CD4-positive, alpha-beta T cell (primary cell): ENCODE data around the gene ARMC7. TPM values are rescaled to one million over a fixed set of nuclear protein-coding genes. Genes with fewer than 3 reads are reported as not detected.
"Not testable (repeated sequence)": the region's sequence is repeated elsewhere in the genome, so short reads cannot be mapped to it uniquely, and the experiment has no call there.

Experiments
- ATAC-seq: fragments of 200-7000 bp; cut with Tn5 transposase; one replicate; pipeline ENCODE4 v1.10.0; 2022; ENCODE audit warnings: mild to moderate bottlenecking; ENCODE audit not compliant: poor library complexity
- CTCF ChIA-PET: fragments of 350-600 bp; sonication (Branson Sonifier 250); formaldehyde crosslinking; loops from one replicate; lab custom pipeline; 2021; ENCODE audit warnings: antibody characterized with exemption, inconsistent platforms; lab: Charles Lee
- POLR2A ChIA-PET: fragments of 350-600 bp; sonication (Branson Sonifier 250); formaldehyde crosslinking; loops from one replicate; lab custom pipeline; 2021; ENCODE audit warnings: antibody characterized with exemption, inconsistent platforms; lab: Charles Lee
- DNase-seq, 14 experiments: peaks; one replicate each; pipeline ENCODE4 v3.0.0-alpha.2; 2013 to 2020; ENCODE audit warnings: mixed read lengths in 2 of 14
- H3K27ac ChIP-seq, 2 donors: one replicate each; pipeline versions ENCODE4 v1.5.1 to v1.7.0; 2013; ENCODE audit warnings: low read length in 2 of 2, low read depth in 1 of 2, mild to moderate bottlenecking in 1 of 2
- H3K27me3 ChIP-seq, 2 experiments: 1 replicate in 1 of 2; 2 replicates in 1 of 2; pipeline versions ENCODE4 v1.6.1 to v1.7.0; 2013; ENCODE audit warnings: low read length in 2 of 2, control low read depth in 1 of 2, mild to moderate bottlenecking in 1 of 2, moderate library complexity in 1 of 2; ENCODE audit not compliant: insufficient read depth in 2 of 2, control insufficient read depth in 1 of 2
- H3K36me3 ChIP-seq: one replicate; pipeline ENCODE4 v1.6.1; 2013; ENCODE audit warnings: low read length, control low read depth; ENCODE audit not compliant: insufficient read depth
- H3K4me1 ChIP-seq: one replicate; pipeline ENCODE4 v1.6.1; 2013; ENCODE audit warnings: low read length, control low read depth; ENCODE audit not compliant: insufficient read depth
- H3K4me3 ChIP-seq: one replicate; pipeline ENCODE4 v1.5.1; 2013; ENCODE audit warnings: mild to moderate bottlenecking, low read length, moderate library complexity
- H3K9me3 ChIP-seq, 2 experiments: 1 replicate in 1 of 2; 2 replicates in 1 of 2; pipeline versions ENCODE4 v1.6.1 to v1.7.0; 2013; ENCODE audit warnings: low read length in 2 of 2, mild to moderate bottlenecking in 2 of 2, control low read depth in 1 of 2, moderate library complexity in 1 of 2; ENCODE audit not compliant: control insufficient read depth in 1 of 2, insufficient read depth in 1 of 2
- H3K27ac Mint-ChIP-seq: one replicate; pipeline ENCODE4 v1.8.0; 2020; ENCODE audit warnings: mixed read lengths
- H3K27me3 Mint-ChIP-seq: one replicate; pipeline ENCODE4 v1.8.0; 2021; ENCODE audit warnings: mixed read lengths
- H3K36me3 Mint-ChIP-seq: one replicate; pipeline ENCODE4 v1.8.0; 2021; ENCODE audit warnings: low read depth, mixed read lengths
- H3K4me1 Mint-ChIP-seq: one replicate; pipeline ENCODE4 v1.8.0; 2021; ENCODE audit warnings: low read depth, mixed read lengths
- H3K4me3 Mint-ChIP-seq: one replicate; pipeline ENCODE4 v1.8.0; 2020; ENCODE audit warnings: mild to moderate bottlenecking, mixed read lengths
- H3K9me3 Mint-ChIP-seq: one replicate; pipeline ENCODE4 v1.8.0; 2020; ENCODE audit warnings: mixed read lengths
- intact Hi-C, 2 experiments: fragments of 100-400 bp; cut with DNase I in 1 of 2; cut with micrococcal nuclease in 1 of 2; formaldehyde crosslinking; loops; one replicate each; pipeline versions ENCODE4 v1.15.1 to v1.9.0; 2023 to 2025; cut with DNase I, micrococcal nuclease
- total RNA-seq, 174 experiments: library from RNA in 2 of 174; stranded (reverse) in 2 of 174; gene quantifications; one replicate each; pipeline ENCODE4 v1.2.3 and lab custom pipeline; 2021 to 2026
- TF ChIP-seq, protein P1 (sequence below): fragments of 200-600 bp; IDR thresholded peaks from one replicate; pipeline ENCODE4 v1.8.0; 2022; ENCODE audit warnings: antibody characterized with exemption, mild to moderate bottlenecking

Gene ARMC7
- total RNA-seq, 2 experiments from 2014 or later = 4.1 to 4.8 TPM

DNA sequence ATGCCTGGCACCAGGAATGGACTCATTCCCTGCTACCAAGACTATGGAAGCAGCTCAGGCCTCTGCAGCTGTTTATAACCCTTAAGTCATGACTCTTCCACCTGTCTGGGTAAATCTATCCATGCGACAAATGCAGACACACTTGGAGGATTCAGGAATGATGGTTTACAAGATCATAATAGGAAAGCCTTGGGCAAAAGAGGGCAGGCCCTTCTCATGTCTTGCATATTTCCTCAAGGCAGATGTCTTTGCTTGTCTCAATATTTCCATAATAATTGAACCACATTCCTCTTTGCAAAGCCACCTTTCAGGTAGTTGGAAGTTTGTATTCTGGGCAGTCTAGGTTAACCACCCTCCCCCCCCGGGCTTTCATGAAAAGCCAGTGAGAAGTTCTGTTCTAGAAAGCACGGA is 45.4 kb downstream of the ARMC7 start:
- no peak for DNase-seq
- Mint-ChIP-seq H3K27me3 (no peaks in the 10 kb centered on the region), H3K36me3 (peaks cover 23% of the 10 kb centered on the region), H3K27ac (peak overlapping the region; percentile 79), H3K4me1 (peaks cover 27% of the 10 kb centered on the region), H3K4me3 (peak overlapping the region; percentile 85), H3K9me3 (no peaks in the 10 kb centered on the region)
- intact Hi-C loops = no loop called here
- no peak for ATAC-seq
- Histone ChIP-seq H3K4me3 (no peak overlapping the region), H3K27ac (peak overlapping the region; percentile 6 to 45), H3K27me3 (no peaks in the 10 kb centered on the region), H3K4me1 (peaks cover 32% of the 10 kb centered on the region), H3K9me3 (no peaks in the 10 kb centered on the region), H3K36me3 (no peaks in the 10 kb centered on the region)
- CTCF ChIA-PET = interaction anchor here (1.4 to 2.3 kb wide), 4 partner anchors 16 to 47 kb away, joined by 3 to 12 read pairs (median 8); partner anchors contain the start of gene NT5C
- TF ChIP-seq, protein P1, sequence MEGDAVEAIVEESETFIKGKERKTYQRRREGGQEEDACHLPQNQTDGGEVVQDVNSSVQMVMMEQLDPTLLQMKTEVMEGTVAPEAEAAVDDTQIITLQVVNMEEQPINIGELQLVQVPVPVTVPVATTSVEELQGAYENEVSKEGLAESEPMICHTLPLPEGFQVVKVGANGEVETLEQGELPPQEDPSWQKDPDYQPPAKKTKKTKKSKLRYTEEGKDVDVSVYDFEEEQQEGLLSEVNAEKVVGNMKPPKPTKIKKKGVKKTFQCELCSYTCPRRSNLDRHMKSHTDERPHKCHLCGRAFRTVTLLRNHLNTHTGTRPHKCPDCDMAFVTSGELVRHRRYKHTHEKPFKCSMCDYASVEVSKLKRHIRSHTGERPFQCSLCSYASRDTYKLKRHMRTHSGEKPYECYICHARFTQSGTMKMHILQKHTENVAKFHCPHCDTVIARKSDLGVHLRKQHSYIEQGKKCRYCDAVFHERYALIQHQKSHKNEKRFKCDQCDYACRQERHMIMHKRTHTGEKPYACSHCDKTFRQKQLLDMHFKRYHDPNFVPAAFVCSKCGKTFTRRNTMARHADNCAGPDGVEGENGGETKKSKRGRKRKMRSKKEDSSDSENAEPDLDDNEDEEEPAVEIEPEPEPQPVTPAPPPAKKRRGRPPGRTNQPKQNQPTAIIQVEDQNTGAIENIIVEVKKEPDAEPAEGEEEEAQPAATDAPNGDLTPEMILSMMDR = no peak
- POLR2A ChIA-PET = interaction anchor here (0.6 to 2.6 kb wide), 16 partner anchors 8 to 134 kb away, joined by 3 to 17 read pairs (median 4); partner anchors contain the start of genes NT5C, SLC16A5 and SLC25A19

- POLR2A ChIA-PET = interaction anchor here (0.9 to 1.0 kb wide), 2 partner anchors 17 to 45 kb away, joined by 3 read pairs; no protein-coding TSS in a partner anchor
- peaks cover 11% of the 10 kb centered on the region for H3K4me1 Mint-ChIP-seq
- H3K27ac Mint-ChIP-seq, ATAC-seq, H3K9me3 Mint-ChIP-seq, DNase-seq, H3K27me3 Mint-ChIP-seq, H3K4me3 ChIP-seq, H3K36me3 Mint-ChIP-seq, H3K4me3 Mint-ChIP-seq, H3K27me3 ChIP-seq, intact Hi-C loops, H3K27ac ChIP-seq, H3K36me3 ChIP-seq, H3K9me3 ChIP-seq: not testable (repeated sequence)
- peaks cover 12% of the 10 kb centered on the region for H3K4me1 ChIP-seq
- CTCF ChIA-PET = interaction anchor here (0.6 to 1.2 kb wide), 5 partner anchors 9 to 166 kb away, joined by 3 to 5 read pairs (median 4); partner anchors contain the start of gene NT5C
These were observed 48.7 kb downstream of the ARMC7 start for GRCh38 chr17:75158480-75158879.

DNA sequence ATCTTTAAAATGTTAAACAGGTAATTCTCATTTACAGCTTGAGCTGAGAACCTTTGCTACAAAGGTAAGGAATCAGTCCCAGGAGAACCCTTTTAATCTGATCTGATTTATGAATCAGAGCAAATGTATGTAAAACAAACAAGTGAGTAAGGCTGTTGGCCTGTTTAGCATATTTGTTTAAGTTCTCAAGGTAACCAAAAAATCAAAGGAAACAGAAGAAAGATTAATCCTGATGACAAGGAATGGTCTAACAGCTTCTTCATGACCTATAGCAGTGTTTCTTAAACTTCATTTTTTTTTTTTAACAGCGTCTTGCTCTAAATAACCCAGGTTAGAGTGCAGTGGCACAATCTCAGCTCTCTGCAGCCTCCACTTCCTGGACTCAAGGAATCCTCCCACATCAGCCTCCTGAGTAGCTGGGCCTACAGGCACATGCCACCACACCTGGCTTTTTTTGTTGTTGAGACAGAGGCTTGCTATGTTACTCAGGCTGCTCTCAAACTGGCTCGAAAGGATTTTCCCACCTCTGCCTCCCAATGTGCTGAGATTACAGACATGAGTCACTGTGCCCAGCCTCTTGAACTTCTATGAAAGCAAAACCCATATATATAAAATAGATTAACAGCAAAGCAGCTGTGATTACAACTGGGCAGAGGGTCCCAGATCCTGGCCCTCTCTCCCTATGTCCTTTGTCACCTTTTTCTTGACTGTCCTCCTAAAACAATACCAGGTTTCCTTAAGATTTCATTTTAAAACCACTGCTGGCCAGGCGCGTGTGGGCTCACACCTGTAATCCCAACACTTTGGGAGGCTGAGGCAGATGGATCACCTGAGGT is 49.6 kb downstream of the ARMC7 start:
- TF ChIP-seq, protein P1 = no peak
- Mint-ChIP-seq H3K27ac (no peak overlapping the region), H3K4me3 (no peak overlapping the region), H3K36me3 (peaks cover 3% of the 10 kb centered on the region), H3K4me1 (peaks cover 9% of the 10 kb centered on the region), H3K9me3 (no peaks in the 10 kb centered on the region), H3K27me3 (no peaks in the 10 kb centered on the region)
- no peaks in the 10 kb centered on the region for H3K9me3 ChIP-seq
- POLR2A ChIA-PET = interaction anchor here (0.9 to 1.0 kb wide), 2 partner anchors 18 to 45 kb away, joined by 3 read pairs; no protein-coding TSS in a partner anchor
- H3K4me1 ChIP-seq = peaks cover 8% of the 10 kb centered on the region
- no peaks in the 10 kb centered on the region for H3K27me3 ChIP-seq
- no peak overlapping the region for H3K27ac ChIP-seq
- CTCF ChIA-PET = interaction anchor here (0.6 to 1.2 kb wide), 5 partner anchors 10 to 165 kb away, joined by 3 to 5 read pairs (median 4); partner anchors contain the start of gene NT5C
- no peak for DNase-seq
- no peak overlapping the region for H3K4me3 ChIP-seq
- intact Hi-C loops = no loop called here
- ATAC-seq = no peak
- no peaks in the 10 kb centered on the region for H3K36me3 ChIP-seq
